ENCODE results near the gene NOC4L.

DNA sequence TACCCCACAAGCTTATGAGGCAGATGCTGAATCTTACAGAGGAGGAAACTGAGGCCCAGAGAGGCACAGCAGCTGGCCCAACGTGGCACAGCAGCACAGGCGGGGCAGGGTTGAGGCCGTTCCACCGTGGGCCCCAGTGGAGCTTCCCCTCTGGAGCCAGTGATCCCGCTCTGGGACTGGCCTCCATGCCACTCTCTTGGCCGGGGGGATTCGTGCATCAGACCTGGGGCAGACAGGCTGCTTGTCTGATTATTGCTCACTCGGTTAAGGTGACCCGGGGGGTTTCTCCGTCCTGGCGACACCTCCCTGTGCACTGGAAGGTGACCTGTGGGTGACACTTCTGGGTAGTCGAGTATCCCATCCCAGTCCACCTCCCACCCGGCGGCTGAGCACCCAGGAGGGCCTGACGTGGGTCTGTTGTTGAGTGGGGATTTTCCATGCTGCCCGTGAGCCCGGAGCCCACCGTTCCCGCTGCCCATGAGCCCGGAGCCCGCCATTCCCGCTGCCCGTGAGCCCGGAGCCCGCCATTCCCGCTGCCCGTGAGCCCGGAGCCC, 27.8 kb downstream of the NOC4L start:
- TF ChIP-seq, protein P1, sequence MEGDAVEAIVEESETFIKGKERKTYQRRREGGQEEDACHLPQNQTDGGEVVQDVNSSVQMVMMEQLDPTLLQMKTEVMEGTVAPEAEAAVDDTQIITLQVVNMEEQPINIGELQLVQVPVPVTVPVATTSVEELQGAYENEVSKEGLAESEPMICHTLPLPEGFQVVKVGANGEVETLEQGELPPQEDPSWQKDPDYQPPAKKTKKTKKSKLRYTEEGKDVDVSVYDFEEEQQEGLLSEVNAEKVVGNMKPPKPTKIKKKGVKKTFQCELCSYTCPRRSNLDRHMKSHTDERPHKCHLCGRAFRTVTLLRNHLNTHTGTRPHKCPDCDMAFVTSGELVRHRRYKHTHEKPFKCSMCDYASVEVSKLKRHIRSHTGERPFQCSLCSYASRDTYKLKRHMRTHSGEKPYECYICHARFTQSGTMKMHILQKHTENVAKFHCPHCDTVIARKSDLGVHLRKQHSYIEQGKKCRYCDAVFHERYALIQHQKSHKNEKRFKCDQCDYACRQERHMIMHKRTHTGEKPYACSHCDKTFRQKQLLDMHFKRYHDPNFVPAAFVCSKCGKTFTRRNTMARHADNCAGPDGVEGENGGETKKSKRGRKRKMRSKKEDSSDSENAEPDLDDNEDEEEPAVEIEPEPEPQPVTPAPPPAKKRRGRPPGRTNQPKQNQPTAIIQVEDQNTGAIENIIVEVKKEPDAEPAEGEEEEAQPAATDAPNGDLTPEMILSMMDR (IDR thresholded peaks at IDR 0.05; ENCODE audit: insufficient read depth, low read depth, low read length), result no peak
- TF ChIP-seq EZH2 (IDR thresholded peaks at IDR 0.05; ENCODE audit: insufficient read depth, low read length), result no peak
